ENCODE measurements around the gene IL1RAPL2.

IL1RAPL2 gene

GRCh38 chrX:104968241-104968640 is 402.2 kb downstream of the IL1RAPL2 start:
- no peaks in the 10 kb centered on the region for H3K36me3 ChIP-seq (ENCODE audit: control insufficient read depth, insufficient read depth, low read length)
- DNase-seq (ENCODE audit: extremely low read depth, insufficient read length): no peak
- H3K4me3 ChIP-seq (replicated peaks; ENCODE audit: low read depth, low read length): no peak overlapping the region
- TF ChIP-seq CTCF (IDR thresholded peaks at IDR 0.05; ENCODE audit: insufficient read depth, low read length, poor library complexity, severe bottlenecking): no peak
- no peaks in the 10 kb centered on the region for H3K27me3 ChIP-seq (replicated peaks; ENCODE audit: control insufficient read depth, insufficient read depth, low read length)

GRCh38 chrX:104972737-104973136 is 406.7 kb downstream of the IL1RAPL2 start:
- TF ChIP-seq CTCF (IDR thresholded peaks at IDR 0.05; ENCODE audit: insufficient read depth, low read length, poor library complexity, severe bottlenecking): no peak
- no peak for DNase-seq (ENCODE audit: extremely low read depth, insufficient read length)

GRCh38 chrX:104987063-104987462 is 421.1 kb downstream of the IL1RAPL2 start:
- H3K4me3 ChIP-seq (replicated peaks; ENCODE audit: low read depth, low read length): no peak overlapping the region
- no peaks in the 10 kb centered on the region for H3K27me3 ChIP-seq (replicated peaks; ENCODE audit: control insufficient read depth, insufficient read depth, low read length)
- TF ChIP-seq CTCF (IDR thresholded peaks at IDR 0.05; ENCODE audit: insufficient read depth, low read length, poor library complexity, severe bottlenecking): no peak
- H3K36me3 ChIP-seq (ENCODE audit: control insufficient read depth, insufficient read depth, low read length): no peaks in the 10 kb centered on the region
- no peak for DNase-seq (ENCODE audit: extremely low read depth, insufficient read length)

More at GRCh38 chrX:104972737-104973136, 406.7 kb downstream of the IL1RAPL2 start:
- no peaks in the 10 kb centered on the region for H3K36me3 ChIP-seq (ENCODE audit: control insufficient read depth, insufficient read depth, low read length)
- no peaks in the 10 kb centered on the region for H3K27me3 ChIP-seq (replicated peaks; ENCODE audit: control insufficient read depth, insufficient read depth, low read length)
- H3K4me3 ChIP-seq (replicated peaks; ENCODE audit: low read depth, low read length): no peak overlapping the region

- Histone ChIP-seq H3K27me3 (replicated peaks; ENCODE audit: control insufficient read depth, insufficient read depth, low read length) (no peaks in the 10 kb centered on the region), H3K36me3 (ENCODE audit: control insufficient read depth, insufficient read depth, low read length) (no peaks in the 10 kb centered on the region), H3K4me3 (replicated peaks; ENCODE audit: low read depth, low read length) (no peak overlapping the region)
- no peak for DNase-seq (ENCODE audit: extremely low read depth, insufficient read length)
- no peak for TF ChIP-seq CTCF (IDR thresholded peaks at IDR 0.05; ENCODE audit: insufficient read depth, low read length, poor library complexity, severe bottlenecking)
Observed at GRCh38 chrX:104988038-104988437, 422.0 kb downstream of the IL1RAPL2 start.

- no peak for TF ChIP-seq CTCF (IDR thresholded peaks at IDR 0.05; ENCODE audit: insufficient read depth, low read length, poor library complexity, severe bottlenecking)
- no peaks in the 10 kb centered on the region for H3K36me3 ChIP-seq (ENCODE audit: control insufficient read depth, insufficient read depth, low read length)
- no peak for DNase-seq (ENCODE audit: extremely low read depth, insufficient read length)
- no peak overlapping the region for H3K4me3 ChIP-seq (replicated peaks; ENCODE audit: low read depth, low read length)
- H3K27me3 ChIP-seq (replicated peaks; ENCODE audit: control insufficient read depth, insufficient read depth, low read length): no peaks in the 10 kb centered on the region
Observed at GRCh38 chrX:104995546-104995945, 429.5 kb downstream of the IL1RAPL2 start.

- Histone ChIP-seq H3K36me3 (ENCODE audit: control insufficient read depth, insufficient read depth, low read length) (no peaks in the 10 kb centered on the region), H3K4me3 (replicated peaks; ENCODE audit: low read depth, low read length) (no peak overlapping the region), H3K27me3 (replicated peaks; ENCODE audit: control insufficient read depth, insufficient read depth, low read length) (no peaks in the 10 kb centered on the region)
- DNase-seq (ENCODE audit: extremely low read depth, insufficient read length): no peak
- no peak for TF ChIP-seq CTCF (IDR thresholded peaks at IDR 0.05; ENCODE audit: insufficient read depth, low read length, poor library complexity, severe bottlenecking)
Observed at GRCh38 chrX:105006103-105006502, 440.1 kb downstream of the IL1RAPL2 start.

Measured in GM06990 (cell line).